ENCODE measurements around the gene CLIP1. TPM values are rescaled to one million over a fixed set of nuclear protein-coding genes. Genes with fewer than 3 reads are reported as not detected.
"Not testable (repeated sequence)": the region's sequence is repeated elsewhere in the genome, so short reads cannot be mapped to it uniquely, and the experiment has no call there.

Gene CLIP1
- total RNA-seq, 1 donor from 2014 or later = 108 TPM

GRCh38 chr12:122438822-122439221 is 16.4 kb upstream of the CLIP1 start:
- H3K4me3 ChIP-seq; H3K9me3 ChIP-seq; H3K27ac ChIP-seq; H3K36me3 ChIP-seq; H3K4me1 ChIP-seq; ATAC-seq; intact Hi-C loops (cut with DNase I); H3K27me3 ChIP-seq: not testable (repeated sequence)
- TF ChIP-seq CTCF (IDR thresholded peaks at IDR 0.05) = peak; percentile 7
- peak; percentile 65 for DNase-seq

- ATAC-seq (peak; percentile 69), DNase-seq (peak; percentile 65)
- peaks cover 4% of the 10 kb centered on the region for H3K4me1 ChIP-seq
- no peaks in the 10 kb centered on the region for H3K9me3 ChIP-seq
- no peaks in the 10 kb centered on the region for H3K36me3 ChIP-seq
- H3K4me3 ChIP-seq = no peak overlapping the region
- no peak for TF ChIP-seq CTCF (IDR thresholded peaks at IDR 0.05)
- intact Hi-C loops (cut with DNase I) = no loop called here
- no peaks in the 10 kb centered on the region for H3K27me3 ChIP-seq
- H3K27ac ChIP-seq = no peak overlapping the region
Measured at GRCh38 chr12:122437656-122438121, 15.2 kb upstream of the CLIP1 start.

GRCh38 chr12:122435186-122435585 is 12.7 kb upstream of the CLIP1 start:
- H3K27me3 ChIP-seq = no peaks in the 10 kb centered on the region
- H3K36me3 ChIP-seq = no peaks in the 10 kb centered on the region
- H3K27ac ChIP-seq = no peak overlapping the region
- TF ChIP-seq CTCF (IDR thresholded peaks at IDR 0.05) = no peak
- intact Hi-C loops (cut with DNase I) = no loop called here
- no peak overlapping the region for H3K4me3 ChIP-seq
- H3K9me3 ChIP-seq = no peaks in the 10 kb centered on the region
- ATAC-seq = no peak
- peaks cover 4% of the 10 kb centered on the region for H3K4me1 ChIP-seq
- no peak for DNase-seq

GRCh38 chr12:122429043-122429442 is 6.6 kb upstream of the CLIP1 start:
- H3K36me3 ChIP-seq; DNase-seq; ATAC-seq; intact Hi-C loops (cut with DNase I); H3K27ac ChIP-seq; H3K4me1 ChIP-seq; H3K9me3 ChIP-seq; H3K27me3 ChIP-seq; H3K4me3 ChIP-seq: not testable (repeated sequence)

- no peak overlapping the region for H3K27ac ChIP-seq
- no peak overlapping the region for H3K4me3 ChIP-seq
- no peaks in the 10 kb centered on the region for H3K9me3 ChIP-seq
- DNase-seq = no peak
- no peak for TF ChIP-seq CTCF (IDR thresholded peaks at IDR 0.05)
- intact Hi-C loops (cut with DNase I) = no loop called here
- no peaks in the 10 kb centered on the region for H3K27me3 ChIP-seq
- ATAC-seq = no peak
- peaks cover 6% of the 10 kb centered on the region for H3K4me1 ChIP-seq
- H3K36me3 ChIP-seq = no peaks in the 10 kb centered on the region
Measured at GRCh38 chr12:122427403-122427802, 4.9 kb upstream of the CLIP1 start.

- Histone ChIP-seq H3K4me3 (peak overlapping the region; percentile 55), H3K27ac (peak overlapping the region; percentile 84), H3K27me3 (no peaks in the 10 kb centered on the region), H3K4me1 (peaks cover 23% of the 10 kb centered on the region), H3K9me3 (no peaks in the 10 kb centered on the region), H3K36me3 (no peaks in the 10 kb centered on the region)
- DNase-seq = no peak
- ATAC-seq = peak; percentile 22
- intact Hi-C loops (cut with DNase I) = no loop called here
- TF ChIP-seq CTCF (IDR thresholded peaks at IDR 0.05) = no peak
Measured at GRCh38 chr12:122423258-122424165, 1.0 kb upstream of the CLIP1 start.

Measured in upper lobe of right lung (tissue), 1 donor.